ENCODE measurements around the gene KRTAP10-2. TPM values are rescaled to one million over a fixed set of nuclear protein-coding genes. Genes with fewer than 3 reads are reported as not detected.
"Not testable (repeated sequence)": the region's sequence is repeated elsewhere in the genome, so short reads cannot be mapped to it uniquely, and the experiment has no call there.

Gene KRTAP10-2
- total and polyA plus RNA-seq, 2 of the 4 experiments (the other 2 are of a cell fraction) = not detected

DNA sequence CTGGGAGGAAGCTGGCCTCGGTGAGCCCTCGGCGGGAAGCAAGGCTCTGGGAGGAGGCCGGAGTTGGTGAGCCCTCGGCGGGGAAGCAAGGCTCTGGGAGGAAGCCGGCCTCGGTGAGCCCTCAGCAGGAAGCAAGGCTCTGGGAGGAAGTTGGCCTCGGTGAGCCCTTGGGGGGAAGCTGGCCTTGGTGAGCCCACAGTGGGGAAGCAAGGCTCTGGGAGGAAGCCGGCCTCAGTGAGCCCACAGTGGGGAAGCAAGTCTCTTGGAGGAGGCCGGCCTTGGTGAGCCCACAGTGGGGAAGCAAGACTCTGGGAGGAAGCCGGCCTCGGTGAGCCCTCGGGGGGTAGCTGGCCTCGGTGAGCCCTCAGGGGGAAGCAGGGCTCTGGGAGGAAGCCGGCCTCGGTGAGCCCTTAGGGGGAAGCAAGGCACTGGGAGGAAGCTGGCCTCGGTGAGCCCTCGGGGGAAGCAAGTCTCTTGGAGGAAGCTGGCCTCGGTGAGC lies 47.4 kb downstream of the KRTAP10-2 start:
- Histone ChIP-seq H3K4me1 (ENCODE audit: control insufficient read depth, insufficient read depth, low read length) (no peaks in the 10 kb centered on the region), H2BK120ac (ENCODE audit: low read depth, low read length) (no peak overlapping the region), H3K4me2 (ENCODE audit: low read depth, low read length) (no peak overlapping the region), H3K23ac (ENCODE audit: low read depth, low read length) (no peak overlapping the region), H2BK20ac (ENCODE audit: low read depth, low read length) (no peak overlapping the region), H4K8ac (ENCODE audit: low read depth in 2 of 2, low read length in 2 of 2) (no peak overlapping the region), H4K5ac (ENCODE audit: low read depth, low read length) (no peak overlapping the region), H3K27me3 (ENCODE audit: control insufficient read depth, insufficient read depth, low read length) (peaks cover 26% of the 10 kb centered on the region), H4K91ac (ENCODE audit: insufficient read depth, low read depth, low read length) (no peak overlapping the region), H2BK15ac (ENCODE audit: low read depth, low read length) (no peak overlapping the region), H3K14ac (replicated peaks; ENCODE audit: low read depth, low read length) (no peak overlapping the region), H3K27ac (ENCODE audit: insufficient read depth, low read length) (no peak overlapping the region), H3K36me3 (ENCODE audit: control insufficient read depth, insufficient read depth, low read length) (no peaks in the 10 kb centered on the region), H3K18ac (ENCODE audit: low read depth, low read length) (no peak overlapping the region), H3K79me1 (ENCODE audit: low read depth in 1 of 2, low read length in 2 of 2) (no peaks in the 10 kb centered on the region), H3K9me3 (ENCODE audit: control insufficient read depth, insufficient read depth, low read length) (no peaks in the 10 kb centered on the region), H3K9ac (ENCODE audit: low read depth, low read length) (no peak overlapping the region), H3K9me1 (ENCODE audit: insufficient read depth, low read length) (no peaks in the 10 kb centered on the region), H3K4ac (ENCODE audit: low read depth, low read length) (no peak overlapping the region), H3K56ac (ENCODE audit: extremely low read depth, insufficient read depth, low read length) (no peak overlapping the region), H2AFZ (replicated peaks; ENCODE audit: low read length, poor library complexity) (no peak overlapping the region), H2BK5ac (ENCODE audit: low read depth, low read length, poor library complexity, severe bottlenecking) (no peak overlapping the region), H2AK9ac (replicated peaks; ENCODE audit: low read depth, low read length, poor library complexity) (no peak overlapping the region), H2AK5ac (ENCODE audit: low read depth, low read length) (no peak overlapping the region), H3K4me3 (ENCODE audit: insufficient read depth, low read depth, low read length) (no peak overlapping the region), H4K20me1 (ENCODE audit: insufficient read depth, low read length) (no peaks in the 10 kb centered on the region)
- dilution Hi-C loops (cut with HindIII; ENCODE audit: low sequenced_read_pairs, unreplicated experiment) (no loop called here), intact Hi-C loops (cut with micrococcal nuclease) (no loop called here), in situ Hi-C loops (cut with MboI; ENCODE audit: low sequenced_read_pairs) (loop anchor here (25.0 kb wide), 1 partner anchor 433 kb away; the partner anchor contains the start of gene SLX9)
- no TSS peak for BruUV-seq (replicated peaks)
- ATAC-seq (ENCODE audit: low read depth) (no peak), DNase-seq (no peak)
- WGBS, 2 experiments (ENCODE audit: extremely low coverage in 2 of 2, insufficient read length in 1 of 2) = 73% methylated on average over 5 of the region's 20 CpGs; no CpG with 5 or more reads in 1 of the 2 experiments
- CTCF ChIA-PET = no interaction called here
- POLR2A ChIA-PET (ENCODE audit: unreplicated experiment) = no interaction called here
- no peak for TF ChIP-seq NFE2L2 (IDR thresholded peaks at IDR 0.05; ENCODE audit: low read depth, low read length)

DNA sequence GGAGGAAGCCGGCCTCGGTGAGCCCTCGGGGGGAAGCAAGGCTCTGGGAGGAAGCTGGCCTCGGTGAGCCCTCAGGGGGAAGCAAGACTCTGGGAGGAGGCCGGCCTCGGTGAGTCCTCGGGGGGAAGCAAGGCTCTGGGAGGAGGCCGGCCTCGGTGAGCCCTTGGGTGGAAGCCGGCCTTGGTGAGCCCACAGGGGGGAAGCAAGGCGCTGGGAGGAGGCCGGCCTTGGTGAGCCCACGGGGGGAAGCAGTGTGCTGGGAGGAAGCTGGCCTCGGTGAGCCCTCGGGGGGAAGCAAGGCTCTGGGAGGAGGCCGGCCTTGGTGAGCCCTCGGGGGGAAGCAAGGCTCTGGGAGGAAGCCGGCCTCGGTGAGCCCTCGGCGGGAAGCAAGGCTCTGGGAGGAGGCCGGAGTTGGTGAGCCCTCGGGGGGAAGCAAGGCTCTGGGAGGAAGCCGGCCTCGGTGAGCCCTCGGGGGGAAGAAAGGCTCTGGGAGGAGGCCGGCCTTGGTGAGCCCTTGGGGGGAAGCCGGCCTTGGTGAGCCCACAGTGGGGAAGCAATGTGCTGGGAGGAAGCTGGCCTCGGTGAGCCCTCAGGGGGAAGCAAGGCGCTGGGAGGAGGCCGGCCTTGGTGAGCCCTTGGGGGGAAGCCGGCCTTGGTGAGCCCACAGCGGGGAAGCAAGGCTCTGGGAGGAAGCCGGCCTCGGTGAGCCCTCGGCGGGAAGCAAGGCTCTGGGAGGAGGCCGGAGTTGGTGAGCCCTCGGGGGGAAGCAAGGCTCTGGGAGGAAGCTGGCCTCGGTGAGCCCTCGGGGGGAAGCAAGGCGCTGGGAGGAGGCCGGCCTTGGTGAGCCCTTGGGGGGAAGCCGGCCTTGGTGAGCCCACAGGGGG lies 48.1 kb downstream of the KRTAP10-2 start:
- H3K56ac ChIP-seq (ENCODE audit: extremely low read depth, insufficient read depth, low read length); H3K9me3 ChIP-seq (ENCODE audit: control insufficient read depth, insufficient read depth, low read length); H2BK15ac ChIP-seq (ENCODE audit: low read depth, low read length); H4K8ac ChIP-seq (ENCODE audit: low read depth in 2 of 2, low read length in 2 of 2); intact Hi-C loops (cut with micrococcal nuclease); POLR2A ChIA-PET (ENCODE audit: unreplicated experiment); H2BK120ac ChIP-seq (ENCODE audit: low read depth, low read length); H3K4me2 ChIP-seq (ENCODE audit: low read depth, low read length); H3K14ac ChIP-seq (replicated peaks; ENCODE audit: low read depth, low read length); H3K9ac ChIP-seq (ENCODE audit: low read depth, low read length); H2BK5ac ChIP-seq (ENCODE audit: low read depth, low read length, poor library complexity, severe bottlenecking); H3K9me1 ChIP-seq (ENCODE audit: insufficient read depth, low read length); H3K27ac ChIP-seq (ENCODE audit: insufficient read depth, low read length); ATAC-seq (ENCODE audit: low read depth); H3K18ac ChIP-seq (ENCODE audit: low read depth, low read length); H3K4ac ChIP-seq (ENCODE audit: low read depth, low read length); H2BK20ac ChIP-seq (ENCODE audit: low read depth, low read length); H3K36me3 ChIP-seq (ENCODE audit: control insufficient read depth, insufficient read depth, low read length); H2AFZ ChIP-seq (replicated peaks; ENCODE audit: low read length, poor library complexity); H2AK9ac ChIP-seq (replicated peaks; ENCODE audit: low read depth, low read length, poor library complexity); H4K91ac ChIP-seq (ENCODE audit: insufficient read depth, low read depth, low read length); dilution Hi-C loops (cut with HindIII; ENCODE audit: low sequenced_read_pairs, unreplicated experiment); H3K4me1 ChIP-seq (ENCODE audit: control insufficient read depth, insufficient read depth, low read length); H4K20me1 ChIP-seq (ENCODE audit: insufficient read depth, low read length); H4K5ac ChIP-seq (ENCODE audit: low read depth, low read length); H3K23ac ChIP-seq (ENCODE audit: low read depth, low read length); H3K4me3 ChIP-seq (ENCODE audit: insufficient read depth, low read depth, low read length); H3K79me1 ChIP-seq (ENCODE audit: low read depth in 1 of 2, low read length in 2 of 2); CTCF ChIA-PET; DNase-seq; BruUV-seq (replicated peaks); H2AK5ac ChIP-seq (ENCODE audit: low read depth, low read length): not testable (repeated sequence)
- peaks cover 32% of the 10 kb centered on the region for H3K27me3 ChIP-seq (ENCODE audit: control insufficient read depth, insufficient read depth, low read length)
- in situ Hi-C loops (cut with MboI; ENCODE audit: low sequenced_read_pairs) = loop anchor here (25.0 kb wide), 1 partner anchor 434 kb away; the partner anchor contains the start of gene SLX9
- 73% methylated on average over 8 of the region's 44 CpGs; no CpG with 5 or more reads in 1 of the 2 experiments for WGBS, 2 experiments (ENCODE audit: extremely low coverage in 2 of 2, insufficient read length in 1 of 2)

All from IMR-90 (cell line).